Measurements from ENCODE around the gene STK11.

STK11 gene, protein sequence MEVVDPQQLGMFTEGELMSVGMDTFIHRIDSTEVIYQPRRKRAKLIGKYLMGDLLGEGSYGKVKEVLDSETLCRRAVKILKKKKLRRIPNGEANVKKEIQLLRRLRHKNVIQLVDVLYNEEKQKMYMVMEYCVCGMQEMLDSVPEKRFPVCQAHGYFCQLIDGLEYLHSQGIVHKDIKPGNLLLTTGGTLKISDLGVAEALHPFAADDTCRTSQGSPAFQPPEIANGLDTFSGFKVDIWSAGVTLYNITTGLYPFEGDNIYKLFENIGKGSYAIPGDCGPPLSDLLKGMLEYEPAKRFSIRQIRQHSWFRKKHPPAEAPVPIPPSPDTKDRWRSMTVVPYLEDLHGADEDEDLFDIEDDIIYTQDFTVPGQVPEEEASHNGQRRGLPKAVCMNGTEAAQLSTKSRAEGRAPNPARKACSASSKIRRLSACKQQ
- long read RNA-seq, partial matches to known transcripts = 1 of 3 reads
- long read RNA-seq, other reads (novel, unspliced or antisense) = 1 of 3 reads

DNA sequence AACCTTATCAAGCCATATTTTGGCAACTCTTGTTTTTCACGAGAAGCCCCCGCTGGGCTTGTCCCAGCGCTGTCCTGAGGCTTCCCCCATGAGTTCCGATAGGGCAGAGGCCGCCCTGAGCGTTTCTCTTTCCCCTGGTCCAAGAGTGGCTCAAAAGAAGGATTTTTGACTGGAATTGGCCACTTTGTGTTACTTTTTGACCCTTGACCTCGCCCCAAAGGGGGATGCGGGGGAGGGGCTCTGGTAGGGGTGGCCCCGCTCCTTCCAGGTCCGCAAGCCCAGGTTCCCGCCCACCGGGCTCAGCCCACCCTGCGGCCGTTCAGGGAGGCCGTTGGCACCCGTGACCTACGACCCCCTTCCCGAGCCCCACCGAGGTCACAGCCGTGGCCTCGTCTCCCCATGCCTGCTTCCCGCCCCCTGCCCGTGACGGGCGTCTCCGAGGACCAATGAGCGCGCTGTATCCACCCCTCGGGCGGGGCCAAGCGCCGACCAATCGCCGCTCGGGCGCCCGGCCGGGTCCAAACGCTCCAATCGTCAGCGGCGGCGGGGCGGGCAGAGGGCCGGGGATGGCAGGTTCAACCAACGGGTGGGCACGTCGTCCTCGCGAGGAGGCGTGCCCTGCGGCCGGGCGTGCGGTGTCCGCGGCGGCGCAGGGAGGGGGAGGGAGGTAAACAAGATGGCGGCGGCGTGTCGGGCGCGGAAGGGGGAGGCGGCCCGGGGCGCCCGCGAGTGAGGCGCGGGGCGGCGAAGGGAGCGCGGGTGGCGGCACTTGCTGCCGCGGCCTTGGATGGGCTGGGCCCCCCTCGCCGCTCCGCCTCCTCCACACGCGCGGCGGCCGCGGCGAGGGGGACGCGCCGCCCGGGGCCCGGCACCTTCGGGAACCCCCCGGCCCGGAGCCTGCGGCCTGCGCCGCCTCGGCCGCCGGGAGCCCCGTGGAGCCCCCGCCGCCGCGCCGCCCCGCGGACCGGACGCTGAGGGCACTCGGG is at the start of gene STK11:
STK11 (plus strand) TSS at position 665 of the 986 bp plus-strand sequence. CDS start 1,136 bp downstream, outside the sequence.
- peak; percentile 95 to 99 for DNase-seq (ENCODE audit: low read depth in 1 of 2, low spot score in 1 of 2)
- Histone ChIP-seq H3K27ac (replicated peaks) (peak within 1 kb of the TSS; percentile 81), H3K4me3 (replicated peaks; ENCODE audit: insufficient read depth, low read length) (peak within 1 kb of the TSS; percentile 89), H3K27me3 (ENCODE audit: insufficient read depth, poor library complexity, severe bottlenecking) (no peaks in the 10 kb centered on the region)
- TF ChIP-seq GABPA (IDR thresholded peaks at IDR 0.05; ENCODE audit: low read depth) (no peak), SPI1 (IDR thresholded peaks at IDR 0.05; ENCODE audit: borderline replicate concordance, low read depth) (no peak), POLR2AphosphoS5 (IDR thresholded peaks at IDR 0.05; ENCODE audit: low read depth) (peak; percentile 22; the same call in 1 of the 2 replicates)
- TF ChIP-seq, protein P1, sequence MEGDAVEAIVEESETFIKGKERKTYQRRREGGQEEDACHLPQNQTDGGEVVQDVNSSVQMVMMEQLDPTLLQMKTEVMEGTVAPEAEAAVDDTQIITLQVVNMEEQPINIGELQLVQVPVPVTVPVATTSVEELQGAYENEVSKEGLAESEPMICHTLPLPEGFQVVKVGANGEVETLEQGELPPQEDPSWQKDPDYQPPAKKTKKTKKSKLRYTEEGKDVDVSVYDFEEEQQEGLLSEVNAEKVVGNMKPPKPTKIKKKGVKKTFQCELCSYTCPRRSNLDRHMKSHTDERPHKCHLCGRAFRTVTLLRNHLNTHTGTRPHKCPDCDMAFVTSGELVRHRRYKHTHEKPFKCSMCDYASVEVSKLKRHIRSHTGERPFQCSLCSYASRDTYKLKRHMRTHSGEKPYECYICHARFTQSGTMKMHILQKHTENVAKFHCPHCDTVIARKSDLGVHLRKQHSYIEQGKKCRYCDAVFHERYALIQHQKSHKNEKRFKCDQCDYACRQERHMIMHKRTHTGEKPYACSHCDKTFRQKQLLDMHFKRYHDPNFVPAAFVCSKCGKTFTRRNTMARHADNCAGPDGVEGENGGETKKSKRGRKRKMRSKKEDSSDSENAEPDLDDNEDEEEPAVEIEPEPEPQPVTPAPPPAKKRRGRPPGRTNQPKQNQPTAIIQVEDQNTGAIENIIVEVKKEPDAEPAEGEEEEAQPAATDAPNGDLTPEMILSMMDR (IDR thresholded peaks at IDR 0.05; ENCODE audit: insufficient read depth, low read length) = no peak
- TF ChIP-seq, protein P2, sequence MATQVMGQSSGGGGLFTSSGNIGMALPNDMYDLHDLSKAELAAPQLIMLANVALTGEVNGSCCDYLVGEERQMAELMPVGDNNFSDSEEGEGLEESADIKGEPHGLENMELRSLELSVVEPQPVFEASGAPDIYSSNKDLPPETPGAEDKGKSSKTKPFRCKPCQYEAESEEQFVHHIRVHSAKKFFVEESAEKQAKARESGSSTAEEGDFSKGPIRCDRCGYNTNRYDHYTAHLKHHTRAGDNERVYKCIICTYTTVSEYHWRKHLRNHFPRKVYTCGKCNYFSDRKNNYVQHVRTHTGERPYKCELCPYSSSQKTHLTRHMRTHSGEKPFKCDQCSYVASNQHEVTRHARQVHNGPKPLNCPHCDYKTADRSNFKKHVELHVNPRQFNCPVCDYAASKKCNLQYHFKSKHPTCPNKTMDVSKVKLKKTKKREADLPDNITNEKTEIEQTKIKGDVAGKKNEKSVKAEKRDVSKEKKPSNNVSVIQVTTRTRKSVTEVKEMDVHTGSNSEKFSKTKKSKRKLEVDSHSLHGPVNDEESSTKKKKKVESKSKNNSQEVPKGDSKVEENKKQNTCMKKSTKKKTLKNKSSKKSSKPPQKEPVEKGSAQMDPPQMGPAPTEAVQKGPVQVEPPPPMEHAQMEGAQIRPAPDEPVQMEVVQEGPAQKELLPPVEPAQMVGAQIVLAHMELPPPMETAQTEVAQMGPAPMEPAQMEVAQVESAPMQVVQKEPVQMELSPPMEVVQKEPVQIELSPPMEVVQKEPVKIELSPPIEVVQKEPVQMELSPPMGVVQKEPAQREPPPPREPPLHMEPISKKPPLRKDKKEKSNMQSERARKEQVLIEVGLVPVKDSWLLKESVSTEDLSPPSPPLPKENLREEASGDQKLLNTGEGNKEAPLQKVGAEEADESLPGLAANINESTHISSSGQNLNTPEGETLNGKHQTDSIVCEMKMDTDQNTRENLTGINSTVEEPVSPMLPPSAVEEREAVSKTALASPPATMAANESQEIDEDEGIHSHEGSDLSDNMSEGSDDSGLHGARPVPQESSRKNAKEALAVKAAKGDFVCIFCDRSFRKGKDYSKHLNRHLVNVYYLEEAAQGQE (IDR thresholded peaks at IDR 0.05; ENCODE audit: insufficient replicate concordance, low read depth) = no peak

DNA sequence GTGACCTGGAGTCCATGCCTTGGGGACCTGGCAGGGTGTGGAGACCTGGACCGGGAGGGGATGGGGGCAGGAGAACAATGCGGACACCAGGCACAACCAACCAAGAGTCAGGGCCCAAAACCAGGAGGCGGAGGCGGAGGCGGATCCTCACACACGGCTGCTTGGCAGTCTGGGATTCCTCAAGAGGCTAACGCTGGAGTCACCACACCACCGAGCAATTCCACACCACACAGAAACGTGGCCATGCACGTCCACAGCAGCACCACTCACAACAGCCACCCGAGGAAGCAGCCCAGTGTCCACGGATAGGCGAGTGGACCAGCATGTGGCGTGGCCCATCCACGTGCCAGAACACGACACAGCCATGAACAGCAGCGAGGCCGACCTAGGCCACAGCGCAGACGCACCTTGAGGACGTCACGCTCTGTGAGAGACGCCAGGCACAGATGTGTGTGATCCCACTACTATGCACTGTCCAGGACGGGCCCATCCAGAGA is 49.2 kb upstream of the STK11 start:
- H3K27ac ChIP-seq (replicated peaks) = no peak overlapping the region
- no peak for DNase-seq (ENCODE audit: low read depth in 1 of 2, low spot score in 1 of 2)

More for the DNA sequence above, 49.2 kb upstream of the STK11 start:
- no peak overlapping the region for H3K4me3 ChIP-seq (replicated peaks; ENCODE audit: insufficient read depth, low read length)
- no peaks in the 10 kb centered on the region for H3K27me3 ChIP-seq (ENCODE audit: insufficient read depth, poor library complexity, severe bottlenecking)
- TF ChIP-seq GABPA (IDR thresholded peaks at IDR 0.05; ENCODE audit: low read depth) (no peak), SPI1 (IDR thresholded peaks at IDR 0.05; ENCODE audit: borderline replicate concordance, low read depth) (no peak), POLR2AphosphoS5 (IDR thresholded peaks at IDR 0.05; ENCODE audit: low read depth) (no peak)
- TF ChIP-seq, protein P2 (IDR thresholded peaks at IDR 0.05; ENCODE audit: insufficient replicate concordance, low read depth) = no peak
- TF ChIP-seq, protein P1 (IDR thresholded peaks at IDR 0.05; ENCODE audit: insufficient read depth, low read length) = no peak

Measured in HL-60 (cell line).